CD4-positive, alpha-beta T cell treated with Interleukin-6 for 4 hours (primary cell): Measurements from ENCODE around the gene SLC8A2.
"Not testable (repeated sequence)": the region's sequence is repeated elsewhere in the genome, so short reads cannot be mapped to it uniquely, and the experiment has no call there.

ENCODE experiments used
- DNase-seq: peaks from one replicate; pipeline ENCODE4 v3.0.0-alpha.2; 2020; ENCODE audit warnings: mixed read lengths

The SLC8A2 gene

GRCh38 chr19:47428177-47428894 lies 43.4 kb downstream of the SLC8A2 start:
- peak; percentile 83 for DNase-seq

- DNase-seq, result peak; percentile 72
Observed at GRCh38 chr19:47427241-47428176, 44.2 kb downstream of the SLC8A2 start.

DNA sequence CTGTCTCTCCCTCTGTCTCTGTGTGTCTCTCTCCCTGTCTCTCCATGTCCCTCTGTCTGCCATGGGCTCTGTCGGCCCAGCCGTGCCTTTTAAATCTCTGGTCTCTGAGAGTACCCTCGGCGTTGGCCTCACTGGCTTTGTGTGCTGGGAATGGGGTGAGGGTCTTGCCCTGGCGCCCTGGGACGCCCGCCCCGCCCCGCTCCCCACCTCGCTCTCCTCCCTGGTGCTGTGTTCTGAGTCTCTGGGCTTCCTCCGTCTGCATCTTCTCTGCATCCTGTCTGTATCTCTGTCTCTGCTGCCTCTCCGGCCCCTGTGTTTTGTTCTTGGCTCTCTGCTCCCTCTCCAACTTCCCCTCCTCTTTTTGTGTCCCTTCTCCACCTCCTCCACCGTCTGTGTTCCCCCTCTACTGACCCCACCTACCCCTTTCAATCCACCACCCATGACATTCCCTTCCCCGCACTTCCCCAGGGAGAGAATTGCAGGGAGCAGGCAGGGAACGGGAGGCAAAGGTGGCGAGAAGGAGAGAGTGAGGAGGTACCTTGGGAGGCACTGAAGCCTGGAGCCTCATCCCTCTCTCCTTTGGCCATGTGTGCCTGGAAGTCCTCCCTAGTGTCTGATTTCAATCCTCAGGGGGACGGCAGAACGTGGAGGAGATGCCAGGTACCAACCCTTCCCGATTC lies 48.4 kb downstream of the SLC8A2 start:
- DNase-seq, result no peak

DNA sequence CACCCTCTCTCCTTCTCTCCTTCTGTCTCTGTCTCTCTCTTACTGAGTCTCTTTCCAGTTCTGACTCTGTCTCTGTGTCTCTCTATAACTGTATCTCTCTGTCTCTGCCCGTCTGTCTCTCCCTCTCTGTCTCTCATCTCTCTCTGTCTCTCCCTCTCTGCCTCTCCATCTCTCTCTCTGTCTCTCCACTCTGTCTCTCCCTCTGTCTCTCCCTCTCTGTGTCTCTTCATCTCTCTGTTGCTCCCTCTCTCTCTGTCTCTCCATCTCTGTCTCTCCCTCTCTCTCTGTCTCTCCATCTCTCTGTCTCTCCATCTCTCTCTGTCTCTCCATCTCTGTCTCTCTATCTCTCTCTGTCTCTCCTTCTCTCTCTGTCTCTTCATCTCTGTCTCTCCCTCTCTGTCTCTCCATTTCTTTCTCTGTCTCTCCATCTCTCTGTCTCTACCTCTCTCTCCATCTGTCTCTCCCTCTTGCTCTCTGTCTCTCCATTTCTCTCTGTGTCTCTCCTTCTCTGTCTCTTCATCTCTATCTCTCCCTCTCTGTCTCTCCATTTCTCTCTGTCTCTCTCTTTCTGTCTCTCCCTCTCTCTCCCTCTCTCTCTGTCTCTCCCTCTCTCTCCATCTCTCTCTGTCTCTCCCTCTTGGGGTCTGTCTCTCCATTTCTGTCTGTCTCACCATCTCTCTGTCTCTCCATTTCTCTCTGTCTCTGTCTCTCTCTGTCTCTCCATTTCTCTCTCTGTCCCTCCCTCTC lies 49.1 kb downstream of the SLC8A2 start:
- DNase-seq, result no peak

DNA sequence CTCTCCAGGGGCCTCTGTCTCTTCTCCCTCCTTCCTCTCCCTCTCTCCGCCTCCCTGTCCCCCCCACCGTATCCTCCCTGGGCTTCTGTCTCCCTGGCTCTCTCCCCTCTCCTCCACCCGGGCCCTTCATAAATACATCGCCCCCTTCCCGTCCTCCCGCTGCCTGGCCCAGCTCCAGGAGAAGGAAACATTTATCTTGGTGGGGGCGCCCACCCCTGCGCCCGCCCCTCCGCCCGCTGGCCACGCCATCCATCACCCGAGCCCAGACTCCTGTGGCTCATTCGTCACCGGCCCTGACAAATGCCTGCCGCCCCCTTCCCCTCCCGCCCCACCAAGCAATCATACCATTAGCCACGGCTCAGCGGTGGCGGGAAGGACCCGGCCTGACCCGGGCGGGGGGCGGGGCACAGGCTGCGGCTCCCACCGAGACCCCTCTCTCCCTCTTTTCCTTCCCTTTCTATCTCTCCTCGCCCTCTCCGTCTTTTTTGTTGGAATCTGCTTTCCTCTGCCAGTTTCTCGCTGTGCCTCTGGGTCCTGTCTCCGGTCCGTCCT lies 49.8 kb downstream of the SLC8A2 start:
- no peak for DNase-seq

DNA sequence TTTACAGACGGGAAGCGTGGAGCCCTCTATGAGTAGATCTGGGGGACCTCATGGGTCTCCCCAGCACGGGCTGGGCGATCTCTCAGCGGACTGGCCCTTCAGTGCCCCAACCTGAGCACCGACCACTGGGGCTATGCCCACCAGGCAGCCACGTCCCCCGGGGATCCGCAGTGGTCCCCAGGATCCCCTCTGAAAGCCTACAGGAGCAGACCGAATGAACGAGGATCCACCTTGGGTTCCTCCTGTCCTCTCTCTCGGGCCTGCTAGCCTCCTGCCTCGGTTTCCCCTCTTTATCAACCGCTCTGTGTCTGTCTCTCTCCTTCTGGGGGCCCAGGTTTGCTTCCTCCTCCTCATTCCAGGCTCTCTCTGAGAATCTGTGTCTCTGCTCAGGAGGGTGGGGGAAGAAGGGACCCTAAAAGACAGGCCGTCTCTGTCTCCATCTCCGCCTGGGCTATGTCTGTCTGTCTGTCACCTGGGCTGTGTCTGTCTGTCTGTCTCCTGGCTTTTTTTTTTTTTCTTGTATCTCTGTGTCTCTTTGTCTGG lies 50.4 kb downstream of the SLC8A2 start:
- no peak for DNase-seq

GRCh38 chr19:47419789-47420188 lies 51.9 kb downstream of the SLC8A2 start:
- no peak for DNase-seq

DNA sequence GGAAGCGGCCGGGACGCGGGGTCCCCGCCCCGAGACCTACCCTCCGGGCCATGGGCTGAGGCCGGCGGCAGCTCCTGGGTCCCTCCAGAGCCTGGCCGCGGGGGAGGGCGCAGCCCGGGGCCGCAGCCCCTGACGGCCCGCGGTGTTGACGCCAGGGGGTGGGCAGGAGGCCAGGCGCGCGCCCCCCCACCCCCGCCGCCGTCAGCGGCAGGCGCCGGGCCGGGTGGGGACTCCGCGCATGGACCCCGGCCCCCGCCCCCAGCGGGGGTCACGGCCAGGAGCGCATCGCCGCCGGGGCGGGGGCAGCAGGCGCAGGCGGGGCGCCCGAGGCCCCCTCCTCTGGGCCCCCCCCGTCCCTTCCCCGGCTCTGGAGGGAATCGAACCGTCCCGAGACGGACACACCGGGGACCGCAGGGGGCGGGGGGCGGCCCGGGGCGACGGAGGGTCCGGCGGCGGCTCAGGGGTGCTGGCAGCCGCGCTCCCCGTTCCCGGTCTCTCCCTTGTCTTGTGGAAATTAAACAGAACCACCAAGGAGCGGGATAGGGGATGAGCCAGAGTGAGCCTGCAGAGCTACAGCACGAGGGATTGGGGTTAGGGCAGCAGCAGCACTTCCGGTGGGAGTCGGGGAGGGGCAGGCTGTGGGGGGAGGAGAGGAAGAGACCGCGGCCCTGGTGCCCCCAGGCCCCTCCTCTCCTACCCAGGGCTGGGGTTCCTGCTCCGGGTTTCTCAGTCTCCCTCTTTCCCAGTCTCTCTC lies 52.5 kb downstream of the SLC8A2 start, which contains the start of gene MEIS3:
MEIS3 (minus strand) TSS at position 498 of the 754 bp plus-strand sequence; CDS start at position 52, 446 bp downstream.
- no peak for DNase-seq

DNA sequence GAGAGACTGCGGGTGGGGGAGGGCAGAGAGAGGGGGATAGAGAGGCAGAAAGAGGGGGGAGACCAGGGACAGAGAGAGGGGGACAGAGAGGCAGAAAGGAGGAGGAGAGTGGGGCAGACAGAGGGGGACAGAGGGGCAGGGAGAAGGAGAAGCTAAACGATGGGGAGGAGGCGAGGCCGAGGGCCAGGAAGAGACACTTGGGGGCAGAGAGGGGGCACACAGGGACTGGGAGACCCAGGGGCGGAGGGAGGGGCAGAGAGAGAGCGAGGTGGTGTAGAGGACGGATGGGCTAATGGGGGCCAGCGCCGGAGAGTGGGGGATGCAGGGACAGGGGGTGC lies 53.0 kb downstream of the SLC8A2 start:
- DNase-seq, result no peak

DNA sequence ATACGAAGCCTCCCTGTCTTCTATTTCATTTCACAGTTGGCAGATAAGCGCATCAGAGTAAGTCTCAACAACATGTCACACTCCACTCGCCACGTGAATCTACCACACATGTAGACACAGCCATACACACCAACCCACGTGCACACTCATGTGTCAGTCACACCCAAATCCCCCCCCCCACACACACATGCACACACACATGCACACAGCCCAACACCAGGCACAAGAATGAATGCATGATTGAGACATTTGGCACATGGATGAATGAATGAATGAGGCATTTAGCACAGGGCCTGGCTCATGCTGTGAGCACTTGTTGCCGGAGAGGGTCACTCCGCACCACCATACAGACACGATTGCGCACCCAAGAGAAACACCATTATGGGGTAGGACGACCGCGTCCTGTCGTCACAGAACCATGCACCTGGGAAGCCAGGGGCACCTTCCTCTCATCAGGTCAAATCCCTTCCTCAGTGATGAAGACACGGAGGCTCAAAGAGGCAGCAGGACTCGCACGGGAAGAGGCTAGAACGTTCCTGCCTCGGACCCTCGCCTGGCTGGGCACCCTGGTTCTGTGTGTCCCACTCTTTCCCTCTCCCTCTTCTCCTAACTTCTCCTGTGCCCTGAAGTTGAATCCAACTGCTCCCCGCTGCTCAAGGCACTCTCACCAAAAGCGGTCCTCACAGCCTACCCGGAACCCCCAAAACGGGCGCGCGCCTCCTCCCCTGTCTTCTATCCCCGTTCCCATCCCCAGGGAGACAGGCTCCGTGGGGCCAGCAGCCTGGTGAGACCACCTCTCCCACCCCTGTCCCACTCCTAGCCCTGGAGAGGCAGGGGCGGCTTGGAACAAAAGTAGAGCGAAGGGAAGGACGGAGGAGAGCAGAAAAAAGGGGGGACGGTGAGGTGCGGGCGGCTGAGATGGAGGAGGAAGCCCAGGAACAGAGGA lies 53.7 kb downstream of the SLC8A2 start:
- no peak for DNase-seq

- DNase-seq, result no peak
Observed at GRCh38 chr19:47417107-47417745, 54.5 kb downstream of the SLC8A2 start.

- DNase-seq, result no peak
Observed at GRCh38 chr19:47416643-47416985, 55.1 kb downstream of the SLC8A2 start.

DNA sequence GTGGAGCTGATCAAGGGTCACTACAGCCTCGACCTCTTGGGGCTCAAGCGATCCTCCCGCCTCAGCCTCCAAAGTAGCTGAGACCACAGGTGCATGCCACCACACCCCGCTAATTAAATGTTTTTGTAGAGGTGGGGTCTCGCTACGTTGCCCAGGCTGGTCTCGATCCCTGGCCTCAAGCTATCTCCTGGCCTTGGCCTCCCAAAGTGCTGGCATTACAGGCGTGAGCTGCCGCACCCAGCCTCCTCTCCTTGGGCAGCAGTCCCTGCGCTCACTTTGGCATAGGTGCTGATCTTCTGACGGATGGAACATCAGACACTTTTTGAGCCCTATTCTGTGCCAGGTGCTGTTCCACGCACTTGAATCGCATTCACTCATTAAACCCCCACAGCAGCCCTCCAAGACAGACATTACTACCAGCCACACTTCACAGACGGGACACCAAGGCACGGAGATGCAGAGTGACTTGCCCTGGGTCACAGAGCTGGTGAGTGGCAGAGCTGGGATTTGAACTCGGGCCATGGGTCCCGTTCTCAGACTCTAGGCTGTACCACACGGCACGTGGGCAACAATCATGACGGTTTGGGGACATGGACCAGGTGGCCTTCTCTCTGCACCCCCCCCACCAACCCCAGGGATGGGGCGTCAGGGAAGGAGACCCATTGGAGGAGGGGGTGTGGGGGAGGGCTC lies 55.6 kb downstream of the SLC8A2 start:
- DNase-seq, result no peak

DNA sequence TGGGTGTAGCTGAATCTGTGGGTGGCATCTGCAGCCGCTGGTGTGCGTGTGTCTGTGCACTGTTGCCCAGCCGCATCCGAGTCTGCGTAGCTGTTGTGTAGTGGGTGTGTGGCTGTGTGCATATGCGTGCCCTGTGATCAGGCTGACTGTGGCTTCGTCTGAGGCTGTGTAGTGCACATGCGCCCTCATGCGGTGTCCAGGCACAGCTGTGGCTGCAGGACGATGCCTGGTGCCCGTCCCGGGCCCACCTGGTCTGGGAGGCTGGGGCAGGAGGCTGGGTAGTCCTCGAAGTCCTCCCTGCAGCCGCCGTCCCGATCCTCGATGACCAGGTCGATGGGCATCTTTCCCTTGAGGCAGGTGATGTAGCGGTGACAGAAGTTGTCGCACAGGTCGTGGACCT lies 57.2 kb downstream of the SLC8A2 start:
- no peak for DNase-seq

DNA sequence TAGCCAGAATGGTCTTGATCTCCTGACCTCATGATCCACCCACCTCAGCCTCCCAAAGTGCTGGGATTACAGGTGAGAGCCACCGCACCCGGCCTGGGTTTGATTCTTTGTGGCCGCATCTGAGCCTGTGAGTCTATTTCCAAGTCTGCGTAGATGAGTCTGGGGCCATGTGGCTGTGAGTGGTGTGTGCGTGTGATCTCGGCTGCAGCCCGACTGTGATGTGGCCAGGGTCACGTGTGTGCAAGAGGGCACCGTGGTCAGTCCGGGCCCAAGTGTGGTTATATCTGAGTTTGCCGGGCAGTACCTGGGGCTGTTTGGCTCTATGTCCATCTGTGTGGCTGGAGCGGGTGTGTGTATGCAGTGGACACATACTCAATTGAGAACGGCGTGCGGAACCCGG lies 57.8 kb downstream of the SLC8A2 start:
- no peak for DNase-seq

- DNase-seq, result not testable (repeated sequence)
Observed at GRCh38 chr19:47411696-47412095, 60.0 kb downstream of the SLC8A2 start.

DNA sequence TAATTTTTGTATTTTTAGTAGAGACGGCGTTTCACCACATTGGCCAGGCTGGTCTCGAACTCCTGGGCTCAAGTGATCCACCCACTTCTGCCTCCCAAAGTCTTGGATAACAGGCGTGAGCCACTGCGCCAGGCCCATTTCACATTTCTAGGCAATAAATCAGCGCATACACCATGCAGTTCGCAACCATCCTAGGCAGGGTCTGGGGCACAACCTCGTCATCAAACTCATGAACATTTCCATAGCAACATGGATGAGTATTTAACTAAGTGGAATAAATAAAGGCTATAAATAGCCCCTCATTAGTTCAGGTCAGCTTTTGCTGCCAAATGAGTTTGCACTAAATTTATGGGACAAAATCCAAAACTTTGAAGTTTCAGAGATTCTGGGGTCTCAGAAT lies 60.6 kb downstream of the SLC8A2 start:
- no peak for DNase-seq

- no peak for DNase-seq
Observed at GRCh38 chr19:47408156-47408938, 63.3 kb downstream of the SLC8A2 start.
